ENCODE results near the gene POLR2B.

- TF ChIP-seq CTCF (conservative IDR thresholded peaks at IDR 0.05; ENCODE audit: low read length), result no peak
- no peak for TF ChIP-seq EZH2phosphoT487 (IDR thresholded peaks at IDR 0.05; ENCODE audit: borderline replicate concordance, low read depth, low read length)
Measured at GRCh38 chr4:57034520-57034919, 55.8 kb downstream of the POLR2B start.

All from OCI-LY7 (cell line).